Cardiac fibroblast (primary cell): ENCODE data around the gene RAD23A.
"Not testable (repeated sequence)": the region's sequence is repeated elsewhere in the genome, so short reads cannot be mapped to it uniquely, and the experiment has no call there.

Experiments
- DNase-seq, 2 donors: peaks; one replicate each; pipeline versions ENCODE4 v3.0.0 to v3.0.0-alpha.2; 2010; ENCODE audit warnings: low read depth in 2 of 2
- H3K4me3 ChIP-seq, 2 donors: replicated peaks in 1 of 2; 1 replicate in 1 of 2; 2 replicates in 1 of 2; pipeline ENCODE4 v1.5.1; 2011; ENCODE audit warnings: low read depth in 2 of 2, low read length in 2 of 2, mild to moderate bottlenecking in 2 of 2, moderate library complexity in 1 of 2
- CTCF ChIP-seq: IDR thresholded peaks from one replicate; pipeline ENCODE4 v1.5.1; 2011; ENCODE audit warnings: low read depth, mild to moderate bottlenecking, low read length, inconsistent platforms

RAD23A gene

GRCh38 chr19:12953138-12953798, 7.6 kb downstream of the RAD23A start:
- no peak overlapping the region for H3K4me3 ChIP-seq
- no peak for DNase-seq
- TF ChIP-seq CTCF: no peak

GRCh38 chr19:12953799-12954611, 8.3 kb downstream of the RAD23A start:
- DNase-seq: no peak
- TF ChIP-seq CTCF: no peak
- no peak overlapping the region for H3K4me3 ChIP-seq

- no peak for TF ChIP-seq CTCF
- no peak for DNase-seq
- H3K4me3 ChIP-seq: no peak overlapping the region
These were observed 8.9 kb downstream of the RAD23A start for GRCh38 chr19:12954612-12954962.

GRCh38 chr19:12955575-12955974, 9.9 kb downstream of the RAD23A start:
- not testable (repeated sequence) for DNase-seq
- peak overlapping the region; percentile 95 to 99 for H3K4me3 ChIP-seq

GRCh38 chr19:12955996-12956395, 10.3 kb downstream of the RAD23A start:
- H3K4me3 ChIP-seq: peak overlapping the region; percentile 95 to 99
- no peak for DNase-seq
- no peak for TF ChIP-seq CTCF

- peak; percentile 79 to 80 for DNase-seq
- H3K4me3 ChIP-seq: peak within 1 kb of the TSS; percentile 95 to 99
- no peak for TF ChIP-seq CTCF
These were observed 11.1 kb downstream of the RAD23A start, which contains the start of gene GADD45GIP1 for GRCh38 chr19:12956446-12957388. Gene GADD45GIP1 (minus strand): TSS chr19:12957223. CDS start chr19:12957212, 11 bp downstream.

GRCh38 chr19:12957389-12957952, 11.8 kb downstream of the RAD23A start:
- H3K4me3 ChIP-seq: peak overlapping the region; percentile 95 to 99
- DNase-seq: not testable (repeated sequence)
